A549 (cell line): ENCODE results near the gene ATF4. TPM values are rescaled to one million over a fixed set of nuclear protein-coding genes. Genes with fewer than 3 reads are reported as not detected.
A peak's percentile ranks its signal among the peaks of the same experiment; 100 is the strongest.

ENCODE experiments used
- ATAC-seq, 2 experiments: fragments of 200-7000 bp in 1 of 2; fragments of >200 bp in 1 of 2; cut with Nextera tagmentation in 1 of 2; cut with Tn5 transposase in 1 of 2; 3 replicates each; pipeline versions ENCODE4 v1.8.0 to v1.9.1; 2018 to 2020; ENCODE audit warnings: mild to moderate bottlenecking in 1 of 2, moderate library complexity in 1 of 2
- CTCF ChIA-PET: fragments of 300-600 bp; sonication (Branson Sonifier 250); formaldehyde crosslinking; extraction: SDS; loops from one replicate; lab custom pipeline; 2021; ENCODE audit warnings: antibody characterized with exemption, inconsistent platforms; lab: Yijun Ruan, JAX
- POLR2A ChIA-PET: fragments of 350-600 bp; formaldehyde crosslinking; extraction: SDS; loops from one replicate; lab custom pipeline; 2021; ENCODE audit warnings: antibody characterized with exemption, inconsistent platforms; lab: Yijun Ruan, JAX
- DNase-seq, 2 experiments: peaks; one replicate each; pipeline versions ENCODE4 v3.0.0 to v3.0.0-alpha.2; 2011 to 2016; ENCODE audit warnings: low read depth in 1 of 2, low spot score in 1 of 2
- FAIRE-seq: peaks from 2 replicates; lab custom pipeline; 2011; peaks lifted over from hg19 to GRCh38; lab: Jason Lieb, UNC
- H3K27ac ChIP-seq, 2 experiments: fragments of >200 bp; sonication (Bioruptor Twin); formaldehyde crosslinking; 3 replicates each; pipeline ENCODE4 v1.5.1; 2016 to 2017
- H3K4me1 ChIP-seq: fragments of >200 bp; sonication (Bioruptor Twin); formaldehyde crosslinking; 3 replicates; pipeline ENCODE4 v1.6.1; 2016
- H3K4me2 ChIP-seq: fragments of >200 bp; sonication (Bioruptor Twin); formaldehyde crosslinking; 3 replicates; pipeline ENCODE4 v1.6.1; 2016
- H3K4me3 ChIP-seq: fragments of >200 bp; sonication (Bioruptor Twin); formaldehyde crosslinking; 3 replicates; pipeline ENCODE4 v1.5.1; 2016
- H3K9me3 ChIP-seq: fragments of >200 bp; sonication (Bioruptor Twin); formaldehyde crosslinking; 3 replicates; pipeline ENCODE4 v1.6.1; 2016
- ATOH8 ChIP-seq: fragments of 250-450 bp; sonication (Bioruptor Pico); IDR thresholded peaks from 2 replicates; pipeline ENCODE4 v1.5.0; 2020; ENCODE audit warnings: low read depth, mild to moderate bottlenecking, moderate library complexity
- BCL3 ChIP-seq: fragments of >200 bp; sonication (Bioruptor Twin); formaldehyde crosslinking; IDR thresholded peaks from 3 replicates; pipeline ENCODE4 v1.6.1; 2016
- CBX2 ChIP-seq: fragments of 200-600 bp; sonication (generic); IDR thresholded peaks from 2 replicates; pipeline ENCODE4 v1.6.1; 2016; ENCODE audit warnings: low read depth, mild to moderate bottlenecking, borderline replicate concordance
- CEBPB ChIP-seq, 2 experiments: fragments of >200 bp in 1 of 2; sonication (Bioruptor Twin) in 1 of 2; formaldehyde crosslinking in 1 of 2; IDR thresholded peaks; 2 replicates each; pipeline ENCODE4 v1.6.1; 2012 to 2016
- CHD2 ChIP-seq: fragments of 150-350 bp; IDR thresholded peaks from 2 replicates; pipeline ENCODE4 v1.6.1; 2014; ENCODE audit warnings: low read length; ENCODE audit not compliant: partially characterized antibody
- ELK1 ChIP-seq: fragments of 150-350 bp; IDR thresholded peaks from 2 replicates; pipeline ENCODE4 v1.6.1; 2014; ENCODE audit warnings: low read depth, mild to moderate bottlenecking, low read length
- FOXS1 ChIP-seq: fragments of 250-450 bp; sonication (Bioruptor Pico); IDR thresholded peaks from 2 replicates; pipeline ENCODE4 v1.5.0; 2020; ENCODE audit warnings: mild to moderate bottlenecking, moderate library complexity
- HES2 ChIP-seq: fragments of >200 bp; sonication (Bioruptor Twin); formaldehyde crosslinking; IDR thresholded peaks from 2 replicates; pipeline ENCODE4 v1.6.1; 2016
- HEYL ChIP-seq: fragments of 250-450 bp; sonication (Bioruptor Pico); IDR thresholded peaks from 2 replicates; pipeline ENCODE4 v1.8.0; 2021; ENCODE audit warnings: mild to moderate bottlenecking, moderate library complexity
- HOXB13 ChIP-seq: fragments of 250-450 bp; sonication (Bioruptor Pico); IDR thresholded peaks from 2 replicates; pipeline ENCODE4 v1.5.0; 2020; ENCODE audit warnings: low read depth, mild to moderate bottlenecking, moderate library complexity
- JUNB ChIP-seq: fragments of >200 bp; sonication (Bioruptor Twin); formaldehyde crosslinking; IDR thresholded peaks from 2 replicates; pipeline ENCODE4 v1.6.1; 2016
- KDM5A ChIP-seq: fragments of 200-600 bp; sonication (generic); IDR thresholded peaks from 2 replicates; pipeline ENCODE4 v1.6.1; 2016; ENCODE audit warnings: antibody characterized with exemption, mild to moderate bottlenecking
- NPAS2 ChIP-seq: fragments of 250-450 bp; sonication (Bioruptor Pico); IDR thresholded peaks from 2 replicates; pipeline ENCODE4 v1.8.0; 2022; ENCODE audit warnings: mild to moderate bottlenecking, moderate library complexity, borderline replicate concordance
- POLR2AphosphoS2 ChIP-seq: conservative IDR thresholded peaks from 2 replicates; pipeline ENCODE4 v1.6.1; 2012; ENCODE audit warnings: low read length, improper control_type of control experiment, inconsistent platforms
- RAD21 ChIP-seq, 2 experiments: fragments of >200 bp in 1 of 2; sonication (Bioruptor Twin) in 1 of 2; formaldehyde crosslinking in 1 of 2; IDR thresholded peaks in 1 of 2; conservative IDR thresholded peaks in 1 of 2; 2 replicates in 1 of 2; 3 replicates in 1 of 2; pipeline ENCODE4 v1.6.1; 2012 to 2018; ENCODE audit warnings: inconsistent platforms in 1 of 2
- SREBF2 ChIP-seq: fragments of 450-650 bp; IDR thresholded peaks from 2 replicates; pipeline ENCODE4 v1.6.1; 2014; ENCODE audit warnings: mild to moderate bottlenecking, moderate library complexity
- ZFP36 ChIP-seq: fragments of 450-650 bp; IDR thresholded peaks from 2 replicates; pipeline ENCODE4 v1.6.1; 2014; ENCODE audit warnings: borderline replicate concordance; ENCODE audit not compliant: partially characterized antibody
- ZNF302 ChIP-seq: fragments of 250-450 bp; sonication (Bioruptor Pico); IDR thresholded peaks from 2 replicates; pipeline ENCODE4 v1.9.0; 2021; ENCODE audit warnings: inconsistent platforms, mild to moderate bottlenecking, moderate library complexity
- WGBS: methylation state at CpG from one replicate; pipeline ENCODE4 v1.1.6; 2017; ENCODE audit errors: missing lambda C conversion rate; 5-methylcytosine and 5-hydroxymethylcytosine counted together
- polyA plus RNA-seq, 4 experiments: library from polyadenylated mRNA; depleted of rRNA in 3 of 4; stranded (reverse); fragments of >200 nt; fragmentation: RNase III in 1 of 4; extraction: RNeasy Plus Mini Kit Qiagen cat#74134 plus additional on column Dnase treatment in 1 of 4; gene quantifications; 2 replicates in 3 of 4; 3 replicates in 1 of 4; pipeline ENCODE4 v1.2.3, GENCODE V29; 2011 to 2017

The ATF4 gene
- polyA plus RNA-seq, 2 of the 4 experiments (the other 2 are of a cell fraction) = 242 to 593 TPM

- Histone ChIP-seq H3K4me1 (peaks cover 16% of the 10 kb centered on the region), H3K27ac (no peak overlapping the region), H3K4me2 (no peak overlapping the region), H3K4me3 (no peak overlapping the region), H3K9me3 (no peaks in the 10 kb centered on the region)
- DNase-seq (no peak), FAIRE-seq (no peak), ATAC-seq (no peak)
- TF ChIP-seq ZFP36 = peak; percentile 27
- TF ChIP-seq RAD21 (conservative IDR thresholded peaks at IDR 0.05 in 1 of 2, IDR thresholded peaks at IDR 0.05 in 1 of 2) = no peak
- WGBS = 52% methylated on average over 9 of the region's 15 CpGs
- POLR2A ChIA-PET = no interaction called here
- CTCF ChIA-PET = interaction anchor here (1.1 to 37.2 kb wide), 13 partner anchors 8 to 812 kb away, joined by 3 to 899 read pairs (median 7); no protein-coding TSS in a partner anchor
Measured at GRCh38 chr22:39535831-39536449, 15.6 kb downstream of the ATF4 start.

- Histone ChIP-seq H3K9me3 (no peaks in the 10 kb centered on the region), H3K27ac (no peak overlapping the region)
- 62% methylated on average over 4 of the region's 8 CpGs for WGBS
- FAIRE-seq = no peak
- no peak for ATAC-seq
- POLR2A ChIA-PET = no interaction called here
- TF ChIP-seq BCL3 = no peak
- TF ChIP-seq CEBPB (IDR thresholded peaks at IDR 0.05) = no peak
- TF ChIP-seq CBX2 = no peak
- TF ChIP-seq FOXS1 (CRISPR knock-in tag) = no peak
- no peak for TF ChIP-seq HEYL (CRISPR knock-in tag)
- TF ChIP-seq JUNB = no peak
- TF ChIP-seq KDM5A = no peak
- no peak for TF ChIP-seq NPAS2 (CRISPR knock-in tag)
- no peak for TF ChIP-seq ATOH8 (CRISPR knock-in tag)
- TF ChIP-seq CHD2 = no peak
- TF ChIP-seq POLR2AphosphoS2 = no peak
- no peak for TF ChIP-seq ELK1
- no peak for TF ChIP-seq HES2
- TF ChIP-seq SREBF2 = no peak
- no peak for TF ChIP-seq HOXB13 (CRISPR knock-in tag)
- TF ChIP-seq, all 56 proteins: peak for 0
- DNase-seq = no peak
- CTCF ChIA-PET = interaction anchor here (1.5 to 37.2 kb wide), 3 partner anchors 8 to 491 kb away, joined by 8 to 899 read pairs (median 14); no protein-coding TSS in a partner anchor
- Histone ChIP-seq H3K4me1 (peaks cover 9% of the 10 kb centered on the region), H3K4me3 (no peak overlapping the region), H3K4me2 (no peak overlapping the region)
Measured at GRCh38 chr22:39536711-39537110, 16.3 kb downstream of the ATF4 start.

GRCh38 chr22:39537975-39538374, 17.6 kb downstream of the ATF4 start:
- Histone ChIP-seq H3K4me3 (no peak overlapping the region), H3K27ac (no peak overlapping the region), H3K4me1 (peaks cover 7% of the 10 kb centered on the region; the same call in 2 of the 3 replicates), H3K4me2 (no peak overlapping the region), H3K9me3 (no peaks in the 10 kb centered on the region)
- DNase-seq = no peak
- CTCF ChIA-PET = interaction anchor here (1.5 to 37.2 kb wide), 2 partner anchors 9 to 490 kb away, joined by 3 to 899 read pairs; no protein-coding TSS in a partner anchor
- 20% methylated on average over 2 of the region's 2 CpGs for WGBS
- no peak for TF ChIP-seq BCL3
- TF ChIP-seq ZNF302 = no peak
- TF ChIP-seq HES2 = no peak
- FAIRE-seq = no peak
- no peak for ATAC-seq
- POLR2A ChIA-PET = no interaction called here
